ENCODE results near the gene GARS1. TPM values are rescaled to one million over a fixed set of nuclear protein-coding genes. Genes with fewer than 3 reads are reported as not detected.

Gene GARS1
- total RNA-seq, 2 experiments from 2014 or later: 338 to 354 TPM

DNA sequence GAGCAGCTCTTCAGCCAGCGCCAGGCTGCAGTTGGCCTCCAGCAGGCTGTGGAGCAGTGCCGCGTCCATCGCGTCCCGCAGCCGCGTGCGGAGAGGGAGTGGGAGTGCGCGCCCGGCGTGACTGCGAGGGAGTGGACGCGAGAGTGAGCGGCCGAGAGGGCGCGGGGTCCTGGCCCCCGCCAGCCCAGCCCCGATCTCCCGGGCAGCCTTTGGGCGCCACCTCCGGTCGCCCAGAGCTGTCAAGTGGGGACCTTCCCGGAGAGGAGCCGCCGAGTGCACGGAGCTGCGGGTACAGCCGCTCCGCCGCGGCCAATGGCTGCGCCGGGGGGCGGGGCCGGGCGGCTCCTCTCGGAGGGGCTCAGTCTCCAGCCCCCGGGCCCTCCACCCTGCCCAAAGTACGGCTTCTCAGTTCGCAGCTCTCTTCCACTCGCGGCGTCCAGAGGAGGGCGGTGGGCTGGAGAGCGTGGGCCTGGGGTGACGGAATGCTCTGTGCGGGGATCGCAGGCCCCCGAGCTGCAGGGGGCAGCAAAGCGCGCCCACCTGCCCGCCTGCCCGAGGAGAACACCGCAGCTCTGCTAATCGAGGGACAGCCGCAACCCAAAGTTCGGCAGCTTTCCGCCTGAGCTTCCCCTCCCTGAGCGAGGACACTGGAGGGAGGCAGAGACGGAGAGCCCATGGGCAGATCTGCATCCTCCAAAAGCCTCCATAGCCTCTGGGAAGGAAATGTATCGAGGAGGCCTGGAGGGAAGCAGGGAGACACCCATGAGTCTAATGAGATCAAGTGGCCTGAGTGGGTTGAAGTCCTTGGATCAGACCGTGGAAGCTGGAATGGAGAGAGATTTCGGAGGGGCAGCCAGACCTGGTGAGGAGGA lies 87.8 kb downstream of the GARS1 start, which contains the start of gene CRHR2:
TSS of gene CRHR2 (minus strand) at position 245 of the 872 bp plus-strand sequence. CDS start at position 69, 176 bp downstream.
- peak; percentile 56 for DNase-seq
- ChIA-PET POLR2A (interaction anchor here (1.0 kb wide), 1 partner anchor 44 kb away, joined by 3 read pairs; no protein-coding TSS in a partner anchor), CTCF (interaction anchor here (0.8 to 7.9 kb wide), 19 partner anchors 9 to 68 kb away, joined by 3 to 105 read pairs (median 4); no protein-coding TSS in a partner anchor)
- peak; percentile 90 for ATAC-seq
- TF ChIP-seq, protein P1, sequence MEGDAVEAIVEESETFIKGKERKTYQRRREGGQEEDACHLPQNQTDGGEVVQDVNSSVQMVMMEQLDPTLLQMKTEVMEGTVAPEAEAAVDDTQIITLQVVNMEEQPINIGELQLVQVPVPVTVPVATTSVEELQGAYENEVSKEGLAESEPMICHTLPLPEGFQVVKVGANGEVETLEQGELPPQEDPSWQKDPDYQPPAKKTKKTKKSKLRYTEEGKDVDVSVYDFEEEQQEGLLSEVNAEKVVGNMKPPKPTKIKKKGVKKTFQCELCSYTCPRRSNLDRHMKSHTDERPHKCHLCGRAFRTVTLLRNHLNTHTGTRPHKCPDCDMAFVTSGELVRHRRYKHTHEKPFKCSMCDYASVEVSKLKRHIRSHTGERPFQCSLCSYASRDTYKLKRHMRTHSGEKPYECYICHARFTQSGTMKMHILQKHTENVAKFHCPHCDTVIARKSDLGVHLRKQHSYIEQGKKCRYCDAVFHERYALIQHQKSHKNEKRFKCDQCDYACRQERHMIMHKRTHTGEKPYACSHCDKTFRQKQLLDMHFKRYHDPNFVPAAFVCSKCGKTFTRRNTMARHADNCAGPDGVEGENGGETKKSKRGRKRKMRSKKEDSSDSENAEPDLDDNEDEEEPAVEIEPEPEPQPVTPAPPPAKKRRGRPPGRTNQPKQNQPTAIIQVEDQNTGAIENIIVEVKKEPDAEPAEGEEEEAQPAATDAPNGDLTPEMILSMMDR (IDR thresholded peaks at IDR 0.05): peak; percentile 52
- H3K4me1 Mint-ChIP-seq (ENCODE audit: low read depth): peaks cover 10% of the 10 kb centered on the region
- intact Hi-C loops (cut with micrococcal nuclease): loop anchor here (5.0 kb wide), 1 partner anchor 55 kb away; no protein-coding TSS in a partner anchor
- H3K4me3 Mint-ChIP-seq: peak within 1 kb of the TSS; percentile 61
- no peaks in the 10 kb centered on the region for H3K36me3 Mint-ChIP-seq (ENCODE audit: low read depth)
- no peak within 1 kb of the TSS for H3K27ac Mint-ChIP-seq
- H3K27me3 Mint-ChIP-seq: peaks cover 44% of the 10 kb centered on the region
- no peaks in the 10 kb centered on the region for H3K9me3 Mint-ChIP-seq

DNA sequence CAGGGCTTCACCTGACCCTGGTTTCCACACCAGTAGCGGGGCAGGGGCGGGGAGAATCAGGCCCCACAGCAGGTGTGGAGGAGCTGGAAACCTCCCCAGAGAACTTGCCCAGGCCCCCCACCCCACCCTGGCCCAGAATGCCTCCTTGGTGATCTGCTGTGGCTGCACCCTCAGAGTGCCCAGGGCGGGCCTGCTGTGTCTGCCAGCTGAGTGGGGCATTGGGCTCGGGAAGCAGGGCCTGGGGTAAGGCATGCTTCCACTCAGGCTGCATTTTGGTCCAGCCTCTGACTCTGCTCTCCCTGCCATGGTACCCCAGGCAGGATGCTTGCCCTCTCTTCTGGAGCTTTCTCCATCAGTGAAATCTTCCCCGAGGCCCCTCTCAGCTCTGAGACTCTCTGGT lies 88.6 kb downstream of the GARS1 start:
- CTCF ChIA-PET: interaction anchor here (1.0 to 7.9 kb wide), 7 partner anchors 8 to 63 kb away, joined by 3 to 105 read pairs (median 6); no protein-coding TSS in a partner anchor
- ATAC-seq (no peak), DNase-seq (no peak)
- Mint-ChIP-seq H3K9me3 (no peaks in the 10 kb centered on the region), H3K4me1 (ENCODE audit: low read depth) (peaks cover 13% of the 10 kb centered on the region), H3K4me3 (no peak overlapping the region), H3K36me3 (ENCODE audit: low read depth) (no peaks in the 10 kb centered on the region), H3K27ac (no peak overlapping the region), H3K27me3 (peaks cover 44% of the 10 kb centered on the region)
- TF ChIP-seq, protein P1 (IDR thresholded peaks at IDR 0.05): no peak
- intact Hi-C loops (cut with micrococcal nuclease): loop anchor here (5.0 kb wide), 1 partner anchor 54 kb away; no protein-coding TSS in a partner anchor
- POLR2A ChIA-PET: no interaction called here

Other genes with a start within 250 kb of the GARS1 start
- gene NOD1, start 116.1 kb upstream of the GARS1 start, total RNA-seq: 10 to 100 TPM; 11.5 to 12.5 TPM
- gene GGCT, start 90.0 kb upstream of the GARS1 start, total RNA-seq: 10 to 100 TPM; 78.6 to 78.7 TPM
- not detected for gene CRHR2, start 87.6 kb downstream of the GARS1 start, total RNA-seq
- gene INMT, start 157.3 kb downstream of the GARS1 start, total RNA-seq: not detected
- 1 to 10 TPM; 1.3 to 1.7 TPM for gene MINDY4, start 176.5 kb downstream of the GARS1 start, total RNA-seq